ENCODE measurements around the gene PARD3B. TPM values are rescaled to one million over a fixed set of nuclear protein-coding genes. Genes with fewer than 3 reads are reported as not detected.
A peak's percentile ranks its signal among the peaks of the same experiment; 100 is the strongest.

Gene PARD3B
- total RNA-seq, 1 donor from 2014 or later = 23.8 TPM

GRCh38 chr2:204663816-204664425 lies 118.6 kb downstream of the PARD3B start:
- intact Hi-C loops (cut with DNase I) = no loop called here
- Histone ChIP-seq H3K4me3 (no peak overlapping the region), H3K36me3 (no peaks in the 10 kb centered on the region), H3K4me1 (peaks cover 4% of the 10 kb centered on the region), H3K9me3 (no peaks in the 10 kb centered on the region), H3K27ac (peak overlapping the region; percentile 77), H3K27me3 (ENCODE audit: low read depth) (no peaks in the 10 kb centered on the region)
- TF ChIP-seq CTCF (IDR thresholded peaks at IDR 0.05) = no peak
- DNase-seq (no peak), ATAC-seq (no peak)

DNA sequence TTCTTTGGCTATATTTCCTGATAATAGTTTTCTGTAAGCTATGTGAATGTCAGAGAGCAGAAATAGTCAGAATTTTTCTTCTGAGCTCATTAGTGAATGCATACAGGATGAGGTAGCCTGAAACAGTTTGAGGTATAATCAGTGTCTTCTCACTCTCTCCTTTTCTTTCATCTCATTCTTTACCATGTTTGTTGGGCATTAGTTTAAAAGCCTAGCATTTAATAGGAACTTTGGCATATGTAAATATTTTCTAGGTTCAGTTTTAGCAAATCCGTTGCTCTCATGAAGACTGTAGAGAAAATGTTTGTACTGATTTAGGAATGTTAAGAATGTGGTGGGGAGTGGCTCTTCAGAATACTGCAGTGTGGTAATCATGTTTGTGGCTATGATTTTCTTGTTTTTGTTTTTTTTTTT lies 119.4 kb downstream of the PARD3B start:
- Histone ChIP-seq H3K9me3 (no peaks in the 10 kb centered on the region), H3K36me3 (no peaks in the 10 kb centered on the region), H3K27me3 (ENCODE audit: low read depth) (no peaks in the 10 kb centered on the region), H3K4me1 (peaks cover 8% of the 10 kb centered on the region), H3K27ac (peak overlapping the region; percentile 77), H3K4me3 (no peak overlapping the region)
- ATAC-seq = peak; percentile 80 to 88
- no peak for TF ChIP-seq CTCF (IDR thresholded peaks at IDR 0.05)
- intact Hi-C loops (cut with DNase I) = no loop called here
- no peak for DNase-seq

- intact Hi-C loops (cut with DNase I) = no loop called here
- Histone ChIP-seq H3K9me3 (no peaks in the 10 kb centered on the region), H3K4me3 (no peak overlapping the region), H3K27ac (peak overlapping the region; percentile 77), H3K36me3 (no peaks in the 10 kb centered on the region), H3K27me3 (ENCODE audit: low read depth) (no peaks in the 10 kb centered on the region), H3K4me1 (peaks cover 13% of the 10 kb centered on the region)
- no peak for TF ChIP-seq CTCF (IDR thresholded peaks at IDR 0.05)
- DNase-seq (no peak), ATAC-seq (peak; percentile 61 to 71)
These were observed 119.9 kb downstream of the PARD3B start for GRCh38 chr2:204665207-204665606.

DNA sequence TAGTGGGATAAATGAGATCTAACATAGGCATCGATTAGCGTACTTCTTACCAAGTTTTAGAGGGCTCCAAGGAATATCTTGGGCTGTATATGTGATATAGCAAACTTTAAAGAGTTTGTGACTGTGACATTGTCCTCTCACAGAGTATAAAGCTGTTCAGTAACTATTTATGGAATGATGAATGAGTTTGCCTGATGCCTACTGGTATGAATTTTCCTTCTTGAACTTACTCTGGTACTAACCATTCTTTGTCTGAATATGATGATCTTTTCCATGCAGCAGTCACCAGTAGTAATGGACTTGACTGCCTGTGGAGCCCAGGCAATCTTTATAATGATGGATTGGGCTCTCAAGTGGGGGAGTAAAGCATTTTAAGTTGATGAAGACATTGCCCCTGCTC lies 120.5 kb downstream of the PARD3B start:
- H3K27me3 ChIP-seq (ENCODE audit: low read depth) = no peaks in the 10 kb centered on the region
- peak overlapping the region; percentile 77 for H3K27ac ChIP-seq
- no peaks in the 10 kb centered on the region for H3K36me3 ChIP-seq
- H3K4me1 ChIP-seq = peaks cover 14% of the 10 kb centered on the region
- intact Hi-C loops (cut with DNase I) = no loop called here
- no peak for TF ChIP-seq CTCF (IDR thresholded peaks at IDR 0.05)
- DNase-seq (no peak), ATAC-seq (no peak)
- H3K9me3 ChIP-seq = no peaks in the 10 kb centered on the region
- no peak overlapping the region for H3K4me3 ChIP-seq

- ATAC-seq (no peak), DNase-seq (no peak)
- intact Hi-C loops (cut with DNase I) = no loop called here
- peaks cover 14% of the 10 kb centered on the region for H3K4me1 ChIP-seq
- H3K4me3 ChIP-seq = no peak overlapping the region
- no peaks in the 10 kb centered on the region for H3K36me3 ChIP-seq
- no peak overlapping the region for H3K27ac ChIP-seq
- H3K27me3 ChIP-seq (ENCODE audit: low read depth) = no peaks in the 10 kb centered on the region
- TF ChIP-seq CTCF (IDR thresholded peaks at IDR 0.05) = no peak
- no peaks in the 10 kb centered on the region for H3K9me3 ChIP-seq
These were observed 122.7 kb downstream of the PARD3B start for GRCh38 chr2:204667990-204668389.

Measured in lower lobe of right lung (tissue), 2 donors.